ENCODE data around the gene CEP41. TPM values are rescaled to one million over a fixed set of nuclear protein-coding genes. Genes with fewer than 3 reads are reported as not detected.
"Not testable (repeated sequence)": the region's sequence is repeated elsewhere in the genome, so short reads cannot be mapped to it uniquely, and the experiment has no call there.

CEP41 gene
- total RNA-seq, 1 experiment from 2014 or later: 34.8 TPM

- no peak for DNase-seq (ENCODE audit: low read depth)
These were observed 23.0 kb upstream of the CEP41 start for GRCh38 chr7:130463553-130464434.

- DNase-seq (ENCODE audit: low read depth): no peak
These were observed 20.5 kb upstream of the CEP41 start for GRCh38 chr7:130461272-130461671.

- no peak for DNase-seq (ENCODE audit: low read depth)
These were observed 17.4 kb upstream of the CEP41 start for GRCh38 chr7:130458257-130458656.

GRCh38 chr7:130454959-130455358, 14.1 kb upstream of the CEP41 start:
- DNase-seq (ENCODE audit: low read depth): no peak

- no peak for DNase-seq (ENCODE audit: low read depth)
These were observed 12.1 kb upstream of the CEP41 start for GRCh38 chr7:130452951-130453350.

GRCh38 chr7:130451344-130451743, 10.5 kb upstream of the CEP41 start:
- not testable (repeated sequence) for DNase-seq (ENCODE audit: low read depth)

- no peak for DNase-seq (ENCODE audit: low read depth)
These were observed 5.4 kb upstream of the CEP41 start for GRCh38 chr7:130446259-130446658.

- no peak for DNase-seq (ENCODE audit: low read depth)
These were observed 4.1 kb upstream of the CEP41 start for GRCh38 chr7:130444751-130445407.

- DNase-seq (ENCODE audit: low read depth): no peak
These were observed 3.4 kb upstream of the CEP41 start for GRCh38 chr7:130444234-130444633.

GRCh38 chr7:130442601-130443000, 1.8 kb upstream of the CEP41 start:
- no peak for DNase-seq (ENCODE audit: low read depth)

- DNase-seq (ENCODE audit: low read depth): peak; percentile 83
These were observed 623 bp upstream of the CEP41 start for GRCh38 chr7:130441408-130441869.

- DNase-seq (ENCODE audit: low read depth): no peak
These were observed 4.6 kb downstream of the CEP41 start for GRCh38 chr7:130436253-130436652.

GRCh38 chr7:130435311-130435854, 5.4 kb downstream of the CEP41 start:
- DNase-seq (ENCODE audit: low read depth): no peak

- DNase-seq (ENCODE audit: low read depth): no peak
These were observed 7.5 kb downstream of the CEP41 start for GRCh38 chr7:130433301-130433700.

GRCh38 chr7:130432886-130433285, 7.9 kb downstream of the CEP41 start:
- DNase-seq (ENCODE audit: low read depth): peak; percentile 69

GRCh38 chr7:130430841-130431666, 9.8 kb downstream of the CEP41 start:
- peak; percentile 98 for DNase-seq (ENCODE audit: low read depth)

- no peak for DNase-seq (ENCODE audit: low read depth)
These were observed 10.7 kb downstream of the CEP41 start for GRCh38 chr7:130430115-130430514.

- DNase-seq (ENCODE audit: low read depth): no peak
These were observed 11.8 kb downstream of the CEP41 start for GRCh38 chr7:130429019-130429418.

- DNase-seq (ENCODE audit: low read depth): no peak
These were observed 14.3 kb downstream of the CEP41 start for GRCh38 chr7:130426564-130426963.

- no peak for DNase-seq (ENCODE audit: low read depth)
These were observed 15.0 kb downstream of the CEP41 start for GRCh38 chr7:130425796-130426195.

- no peak for DNase-seq (ENCODE audit: low read depth)
These were observed 17.2 kb downstream of the CEP41 start for GRCh38 chr7:130423501-130424037.
